NCI-H1417 (cell line): ENCODE measurements around the gene IGSF9B.

Experiments used
- DNase-seq, 3 experiments: peaks; one replicate each; lab custom pipeline; 2025; lab: John Stamatoyannopoulos, UW

Gene IGSF9B

DNA sequence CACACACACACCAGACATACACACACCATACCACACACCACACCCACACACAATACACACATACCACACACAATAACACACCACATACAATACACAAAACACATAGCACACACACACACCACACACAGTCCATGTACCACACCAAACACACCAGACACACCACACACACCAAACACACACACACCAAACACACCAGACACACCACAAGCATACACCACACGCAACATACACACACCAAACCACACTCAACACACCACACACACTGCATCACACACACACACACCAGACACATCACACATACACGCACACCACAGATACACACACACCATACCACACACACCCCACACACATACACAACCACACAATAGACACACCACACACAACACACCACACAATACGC lies 54.8 kb downstream of the IGSF9B start:
- DNase-seq = no peak

GRCh38 chr11:133901316-133901715 lies 55.5 kb downstream of the IGSF9B start:
- DNase-seq = no peak

GRCh38 chr11:133900176-133901105 lies 56.3 kb downstream of the IGSF9B start:
- no peak for DNase-seq

DNA sequence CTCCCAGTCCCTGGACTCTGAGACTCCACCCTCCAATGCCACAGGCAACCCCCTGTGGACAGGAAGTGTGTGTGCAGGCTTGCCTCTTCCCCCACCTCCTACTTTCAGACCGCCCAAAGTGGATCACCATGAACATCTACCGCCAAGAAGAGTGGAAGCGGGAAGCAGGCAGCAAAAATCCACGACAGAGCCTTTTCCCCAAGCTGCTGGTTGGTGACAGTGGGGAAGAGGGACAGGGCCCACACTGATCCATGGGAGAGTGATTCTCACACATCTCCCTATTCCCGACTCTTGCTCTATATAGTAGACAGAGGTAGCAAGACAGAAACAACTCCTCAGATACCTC lies 58.0 kb downstream of the IGSF9B start:
- DNase-seq = no peak

DNA sequence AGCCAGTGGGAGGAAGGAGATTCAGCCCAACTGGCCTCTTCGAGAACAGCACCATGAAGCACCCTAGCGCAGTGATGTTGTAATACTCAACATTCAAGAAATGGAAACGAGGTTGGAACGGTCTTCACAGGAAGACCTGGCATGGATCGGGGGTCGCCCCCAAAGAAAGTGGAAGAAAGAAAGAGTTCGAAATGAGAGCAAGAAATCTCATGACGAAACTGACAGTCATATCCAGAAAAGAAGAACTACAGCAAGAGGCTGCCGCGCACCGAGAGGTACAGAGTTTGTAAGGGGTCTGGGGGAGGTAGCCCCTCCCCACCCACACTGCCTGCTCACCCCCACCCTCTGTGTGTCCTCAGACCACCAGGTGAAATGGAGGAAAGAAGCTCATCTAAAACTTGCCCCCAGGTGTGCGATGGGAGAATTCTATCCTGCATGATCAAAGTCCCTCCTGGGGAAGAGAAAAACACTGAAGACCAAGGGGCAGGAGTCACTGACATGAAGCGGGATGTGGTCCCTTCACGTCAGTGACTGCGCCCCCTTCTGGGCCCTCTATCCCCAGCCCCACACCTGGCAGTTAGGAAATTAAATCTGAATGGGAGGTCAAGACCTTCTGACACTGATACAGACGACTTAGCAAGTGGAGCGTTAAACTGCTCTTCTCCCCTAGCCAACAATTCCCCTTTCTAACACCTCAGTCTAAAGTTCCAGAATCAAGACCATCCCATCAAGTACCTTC lies 58.6 kb downstream of the IGSF9B start:
- no peak for DNase-seq

GRCh38 chr11:133897331-133897650 lies 59.5 kb downstream of the IGSF9B start:
- no peak for DNase-seq

DNA sequence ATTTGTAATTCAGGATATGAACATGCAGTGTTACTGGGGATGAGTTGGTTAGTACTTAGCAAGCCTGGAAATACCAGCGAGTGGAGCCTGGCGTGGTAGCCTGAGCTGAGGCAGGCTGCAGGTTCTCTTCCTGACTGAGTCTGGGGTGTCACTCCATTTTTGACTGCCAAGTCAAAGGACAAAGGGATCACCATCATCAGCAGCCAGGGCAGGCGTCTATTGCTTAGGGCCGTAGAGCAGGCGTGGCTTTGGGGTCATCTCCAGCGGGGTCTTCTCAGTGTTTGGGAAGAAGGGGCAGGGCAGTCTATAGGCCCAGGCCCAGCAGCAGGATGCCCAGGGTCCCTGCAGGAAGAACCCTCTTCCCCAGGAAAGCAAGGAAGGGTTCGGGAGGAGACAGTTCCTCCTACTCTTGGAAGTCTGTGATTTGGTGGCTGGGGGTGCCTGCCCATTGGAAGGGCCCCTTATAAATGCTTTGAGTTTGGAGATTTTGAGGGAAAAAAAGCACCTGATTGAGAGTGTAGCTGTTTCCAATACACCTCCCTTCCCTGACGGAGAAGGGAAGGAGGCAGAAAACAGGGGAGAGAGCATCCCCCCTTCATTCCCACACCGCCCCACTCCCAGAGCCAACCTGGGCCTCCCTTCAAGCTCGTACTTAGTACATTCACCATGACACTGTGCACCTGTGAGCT lies 60.0 kb downstream of the IGSF9B start:
- DNase-seq = no peak

DNA sequence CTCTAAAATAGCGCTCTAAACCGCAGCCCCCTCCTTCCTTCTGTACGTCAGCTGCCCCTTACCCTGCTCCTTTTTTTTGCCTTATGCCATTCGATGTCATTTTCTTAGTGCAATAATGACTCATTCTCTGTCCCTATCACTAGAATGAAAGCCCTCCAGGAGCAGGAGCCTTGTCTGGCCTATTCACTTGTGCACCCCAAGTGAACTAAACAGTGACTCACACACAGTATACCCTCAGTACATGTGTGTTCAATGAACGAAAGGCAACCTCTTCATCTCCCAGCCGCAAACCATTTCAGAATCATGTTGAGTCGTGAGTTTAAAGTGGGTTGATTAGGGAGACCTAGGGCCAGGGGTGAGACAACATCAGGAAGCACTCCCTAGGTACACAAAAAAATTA lies 60.7 kb downstream of the IGSF9B start:
- DNase-seq = no peak

- no peak for DNase-seq
Observed at GRCh38 chr11:133895551-133895950, 61.2 kb downstream of the IGSF9B start.

- no peak for DNase-seq
Observed at GRCh38 chr11:133895061-133895479, 61.7 kb downstream of the IGSF9B start.

DNA sequence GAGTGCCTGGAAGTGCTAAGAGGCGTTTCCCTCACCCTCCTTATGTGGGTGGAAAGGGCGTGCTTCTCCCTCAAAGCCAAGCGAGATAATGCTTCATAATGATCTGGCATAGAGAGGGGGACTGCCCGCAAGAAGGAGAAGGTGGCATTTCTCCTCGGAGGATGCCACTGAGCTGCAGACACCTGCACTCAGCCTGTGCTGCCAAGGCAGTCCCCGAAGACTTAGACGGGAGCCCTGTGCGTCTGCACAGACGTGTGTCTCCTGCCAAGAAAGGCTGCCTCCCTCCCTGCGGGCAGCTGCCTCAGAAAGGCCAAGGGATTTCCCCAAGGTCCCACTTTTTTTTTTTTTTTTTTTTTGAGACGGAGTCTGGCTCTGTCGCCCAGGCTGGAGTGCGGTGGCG lies 63.4 kb downstream of the IGSF9B start:
- DNase-seq = no peak

DNA sequence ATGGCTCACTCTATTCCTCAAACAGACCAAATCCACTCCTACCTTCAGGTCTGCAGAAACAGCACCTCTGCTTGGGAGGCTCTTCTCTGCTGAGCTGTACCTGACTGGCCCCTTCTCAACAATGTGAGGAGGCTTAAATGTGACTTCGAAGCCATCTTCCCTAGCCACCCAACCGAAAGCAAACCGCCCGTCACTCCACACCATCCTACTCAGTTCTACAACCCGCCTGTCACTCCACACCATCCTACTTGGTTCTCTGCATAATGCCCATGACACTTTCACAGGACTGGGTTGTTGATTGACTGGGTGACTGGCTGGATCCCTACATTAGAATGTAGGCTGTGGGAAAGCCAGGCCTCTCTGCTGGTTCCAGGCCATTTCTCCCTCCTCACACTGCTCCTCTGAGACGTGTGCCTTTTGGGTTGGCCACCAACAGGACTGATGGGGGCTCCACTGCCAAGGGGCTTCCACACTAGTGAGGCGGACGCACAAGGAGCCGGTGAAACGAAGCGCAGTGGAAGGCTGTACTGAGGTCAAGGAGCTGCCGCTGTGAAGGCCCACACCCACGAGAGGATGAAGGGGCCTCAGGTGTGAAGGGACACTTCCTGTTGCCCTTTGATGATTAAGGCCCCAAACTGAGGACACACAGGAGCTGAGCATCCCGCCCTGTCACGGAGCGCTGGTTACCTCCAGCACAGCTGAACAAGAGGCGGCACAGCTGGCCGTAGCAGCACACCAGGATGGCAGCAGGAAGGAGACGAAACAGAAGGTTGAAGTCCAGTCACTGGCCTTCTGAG lies 64.0 kb downstream of the IGSF9B start:
- DNase-seq = no peak

DNA sequence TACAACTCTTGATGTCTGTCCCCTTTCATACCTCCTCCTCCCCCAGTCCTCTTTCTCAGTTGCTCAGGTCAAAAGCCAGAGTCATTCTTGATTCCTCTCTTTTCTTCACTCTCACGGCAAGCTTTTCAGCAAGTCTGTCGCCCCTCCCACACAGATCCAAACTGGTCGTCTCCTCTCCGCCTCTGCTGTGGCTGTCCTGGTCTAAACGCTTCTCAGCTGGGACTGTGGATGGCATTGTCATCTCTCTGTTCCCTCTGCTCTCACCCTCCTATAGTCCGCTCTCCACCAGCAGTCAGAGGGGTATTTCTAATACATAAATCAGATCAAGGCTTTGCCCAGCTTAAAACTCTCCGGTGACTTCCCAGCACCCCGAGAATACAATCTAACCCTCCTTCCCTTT lies 64.6 kb downstream of the IGSF9B start:
- DNase-seq = no peak

GRCh38 chr11:133889893-133890292 lies 66.9 kb downstream of the IGSF9B start:
- no peak for DNase-seq

DNA sequence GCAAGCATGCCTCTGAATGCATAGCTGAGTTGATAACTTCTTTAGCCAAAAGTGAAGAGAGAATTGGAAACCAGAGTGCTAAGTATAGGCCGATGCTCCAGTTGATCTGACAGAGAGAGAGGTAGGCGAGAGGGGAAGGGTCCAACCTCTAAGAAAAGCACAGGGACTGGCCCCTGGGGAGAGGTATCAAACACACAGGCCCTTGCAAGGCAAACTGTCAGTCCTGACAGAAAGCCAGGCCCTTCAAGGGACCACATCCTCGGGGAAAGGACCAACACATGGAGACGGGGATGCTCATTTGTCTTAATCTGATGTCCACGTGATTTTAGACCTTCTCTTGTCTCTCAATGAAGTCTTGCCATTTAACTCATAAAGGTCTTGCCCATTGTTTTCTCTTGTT lies 67.6 kb downstream of the IGSF9B start:
- no peak for DNase-seq

DNA sequence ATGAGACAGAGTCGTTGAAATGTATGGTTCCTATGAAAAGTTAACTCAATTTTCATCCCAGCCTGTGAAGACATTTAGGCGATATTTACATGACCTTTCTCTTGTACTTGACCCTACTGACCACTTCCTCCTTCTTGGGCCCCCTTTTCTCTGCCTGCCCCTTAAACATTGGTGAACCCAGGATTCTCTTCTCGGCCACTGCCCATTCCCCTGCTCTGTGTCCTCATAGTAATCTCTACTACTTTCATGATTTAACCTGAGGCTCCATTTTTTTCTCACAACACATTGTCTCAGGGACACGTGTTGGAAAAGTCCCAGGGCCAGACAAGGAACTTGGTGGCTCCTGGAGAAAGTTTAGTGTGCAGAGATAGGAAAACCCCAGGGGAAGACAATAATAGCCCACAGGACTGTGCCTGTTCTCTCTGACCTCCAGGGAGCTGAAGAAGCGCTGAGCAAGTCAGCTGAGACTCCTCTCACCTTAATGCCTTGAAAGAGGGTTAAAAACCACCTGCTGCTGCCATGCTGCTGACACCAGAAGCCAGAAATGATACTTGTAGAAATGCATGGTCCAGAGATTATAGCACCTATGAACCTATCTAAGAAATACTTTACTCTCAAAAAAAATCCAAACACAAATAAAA lies 69.0 kb downstream of the IGSF9B start:
- DNase-seq = no peak

GRCh38 chr11:133886029-133886428 lies 70.7 kb downstream of the IGSF9B start:
- no peak for DNase-seq

- no peak for DNase-seq
Observed at GRCh38 chr11:133872160-133872559, 84.6 kb downstream of the IGSF9B start.

GRCh38 chr11:133867456-133867855 lies 89.3 kb downstream of the IGSF9B start:
- DNase-seq = no peak

DNA sequence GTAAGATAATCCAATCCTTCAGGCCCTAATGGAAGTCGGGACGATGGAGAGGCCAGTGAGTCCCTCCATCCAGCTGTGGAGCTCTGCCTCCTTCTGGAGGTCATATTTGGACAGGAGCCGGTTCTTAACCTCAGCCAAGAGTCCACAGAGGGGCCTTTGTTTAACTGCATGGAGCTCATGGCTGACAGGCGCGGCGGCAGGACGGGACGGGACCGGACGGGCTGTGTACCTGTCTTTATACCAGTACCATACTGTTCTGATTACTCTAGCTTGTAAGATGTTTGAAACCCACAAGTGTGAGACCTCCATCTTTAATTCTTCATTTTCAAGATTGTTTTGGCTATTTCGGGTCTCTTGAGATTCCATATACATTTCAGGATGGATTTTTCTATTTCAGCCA lies 91.3 kb downstream of the IGSF9B start:
- no peak for DNase-seq

GRCh38 chr11:133864756-133865155 lies 92.0 kb downstream of the IGSF9B start:
- DNase-seq = no peak

GRCh38 chr11:133860151-133860550 lies 96.6 kb downstream of the IGSF9B start:
- DNase-seq = no peak
